Mucosa of rectum (tissue), 2 donors: Measurements from ENCODE around the gene CCDC89.

Experiments
- H3K27ac ChIP-seq, 2 donors: one replicate each; pipeline ENCODE4 v1.7.0; 2013; ENCODE audit warnings: inconsistent platforms in 2 of 2, low read depth in 2 of 2, low read length in 2 of 2
- H3K27me3 ChIP-seq, 2 donors: one replicate each; pipeline ENCODE4 v1.7.0; 2013; ENCODE audit warnings: low read length in 2 of 2; ENCODE audit not compliant: control insufficient read depth in 2 of 2, insufficient read depth in 2 of 2
- H3K36me3 ChIP-seq, 2 donors: one replicate each; pipeline ENCODE4 v1.7.0; 2013; ENCODE audit warnings: low read length in 2 of 2; ENCODE audit not compliant: control insufficient read depth in 2 of 2, insufficient read depth in 2 of 2
- H3K4me1 ChIP-seq, 2 donors: one replicate each; pipeline ENCODE4 v1.7.0; 2013; ENCODE audit warnings: low read length in 2 of 2, mild to moderate bottlenecking in 1 of 2; ENCODE audit not compliant: control insufficient read depth in 2 of 2, insufficient read depth in 2 of 2
- H3K4me3 ChIP-seq, 2 donors: one replicate each; pipeline ENCODE4 v1.7.0; 2013; ENCODE audit warnings: low read length in 2 of 2
- H3K9ac ChIP-seq, 2 donors: one replicate each; pipeline ENCODE4 v1.7.0; 2013; ENCODE audit warnings: low read length in 2 of 2, low read depth in 1 of 2, mild to moderate bottlenecking in 1 of 2
- H3K9me3 ChIP-seq, 2 donors: one replicate each; pipeline ENCODE4 v1.7.0; 2013; ENCODE audit warnings: low read length in 2 of 2; ENCODE audit not compliant: control insufficient read depth in 2 of 2
- donor health status: healthy.
- donor health status: Normal muscosa, but diverticular disease.

The CCDC89 gene

DNA sequence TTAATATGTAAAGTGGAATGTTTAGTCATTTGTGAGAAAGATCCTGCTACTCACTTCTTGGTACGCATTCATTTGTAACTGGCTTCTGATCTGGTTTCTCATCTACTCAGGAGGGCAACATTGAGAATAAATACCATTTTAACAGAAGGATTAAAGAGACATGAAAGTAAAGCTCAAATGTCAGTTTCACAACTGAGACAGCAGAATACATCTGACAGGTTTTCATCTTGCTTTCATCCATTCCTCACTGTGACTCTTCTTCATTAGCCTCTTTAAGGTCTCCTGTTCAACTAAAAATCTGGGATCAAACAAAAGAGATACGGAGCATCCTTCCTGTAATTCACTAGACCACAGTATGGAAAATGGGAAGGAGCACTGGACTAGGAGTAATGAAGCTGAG lies 31.4 kb upstream of the CCDC89 start:
- Histone ChIP-seq H3K27ac (no peak overlapping the region), H3K36me3 (peaks cover 11 to 21% of the 10 kb centered on the region in 2 donors), H3K27me3 (no peaks in the 10 kb centered on the region), H3K4me3 (no peak overlapping the region), H3K9ac (no peak overlapping the region), H3K4me1 (no peaks in the 10 kb centered on the region), H3K9me3 (no peaks in the 10 kb centered on the region)

GRCh38 chr11:85712953-85713352 lies 27.0 kb upstream of the CCDC89 start:
- Histone ChIP-seq H3K9ac (no peak overlapping the region), H3K27ac (no peak overlapping the region), H3K36me3 (peaks cover 10 to 22% of the 10 kb centered on the region in 2 donors), H3K4me1 (no peaks in the 10 kb centered on the region), H3K9me3 (no peaks in the 10 kb centered on the region), H3K27me3 (no peaks in the 10 kb centered on the region), H3K4me3 (no peak overlapping the region)

DNA sequence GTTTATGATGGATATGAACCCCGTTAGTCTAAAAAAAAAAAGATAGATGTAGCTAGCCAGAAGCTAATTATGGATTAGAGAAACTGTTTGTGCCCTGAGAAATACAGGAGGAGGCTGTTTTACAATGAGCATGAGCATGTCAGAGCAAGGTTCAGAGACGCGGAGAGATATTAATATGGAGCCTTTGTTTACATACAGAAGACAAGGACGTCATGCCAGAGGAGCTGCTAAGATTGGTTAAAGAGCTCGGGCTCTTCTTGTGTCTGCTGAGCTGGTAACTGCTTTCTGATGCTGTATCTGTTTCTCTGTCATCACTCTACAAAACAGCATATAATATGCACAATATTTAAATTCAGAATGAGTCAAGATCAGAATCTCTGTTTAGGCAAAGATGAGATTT lies 24.9 kb upstream of the CCDC89 start:
- Histone ChIP-seq H3K4me1 (no peaks in the 10 kb centered on the region), H3K27me3 (no peaks in the 10 kb centered on the region), H3K9ac (no peak overlapping the region), H3K27ac (no peak overlapping the region), H3K36me3 (peaks cover 11 to 29% of the 10 kb centered on the region in 2 donors), H3K4me3 (no peak overlapping the region), H3K9me3 (no peaks in the 10 kb centered on the region)

- H3K36me3 ChIP-seq: peaks cover 11 to 32% of the 10 kb centered on the region in 2 donors
- no peaks in the 10 kb centered on the region for H3K9me3 ChIP-seq
- H3K27ac ChIP-seq: no peak overlapping the region
- no peak overlapping the region for H3K9ac ChIP-seq
- no peaks in the 10 kb centered on the region for H3K4me1 ChIP-seq
- H3K4me3 ChIP-seq: no peak overlapping the region
- H3K27me3 ChIP-seq: no peaks in the 10 kb centered on the region
Measured at GRCh38 chr11:85709941-85710702, 24.1 kb upstream of the CCDC89 start.

DNA sequence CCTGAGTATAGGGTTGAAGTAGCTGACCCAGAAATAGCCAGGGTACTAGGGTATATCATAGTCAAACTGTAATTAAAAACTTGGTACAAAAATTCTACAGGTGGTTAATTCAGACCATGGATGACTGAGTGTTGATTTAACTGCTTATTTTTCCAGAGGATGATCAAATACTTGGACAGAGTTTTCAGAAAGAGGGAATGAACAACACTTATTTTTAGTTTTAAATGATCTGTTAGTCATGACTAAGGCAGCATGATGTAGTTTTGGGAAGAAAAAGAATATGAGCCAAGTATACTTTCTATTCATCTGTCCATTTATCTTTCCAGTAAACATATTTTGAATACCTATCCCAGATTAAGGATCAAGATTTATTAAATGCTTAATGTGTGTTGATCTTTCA lies 19.8 kb upstream of the CCDC89 start:
- H3K4me1 ChIP-seq: no peaks in the 10 kb centered on the region
- no peaks in the 10 kb centered on the region for H3K27me3 ChIP-seq
- H3K27ac ChIP-seq: no peak overlapping the region
- H3K36me3 ChIP-seq: peaks cover 7 to 18% of the 10 kb centered on the region in 2 donors
- H3K9ac ChIP-seq: no peak overlapping the region
- H3K4me3 ChIP-seq: no peak overlapping the region
- no peaks in the 10 kb centered on the region for H3K9me3 ChIP-seq

DNA sequence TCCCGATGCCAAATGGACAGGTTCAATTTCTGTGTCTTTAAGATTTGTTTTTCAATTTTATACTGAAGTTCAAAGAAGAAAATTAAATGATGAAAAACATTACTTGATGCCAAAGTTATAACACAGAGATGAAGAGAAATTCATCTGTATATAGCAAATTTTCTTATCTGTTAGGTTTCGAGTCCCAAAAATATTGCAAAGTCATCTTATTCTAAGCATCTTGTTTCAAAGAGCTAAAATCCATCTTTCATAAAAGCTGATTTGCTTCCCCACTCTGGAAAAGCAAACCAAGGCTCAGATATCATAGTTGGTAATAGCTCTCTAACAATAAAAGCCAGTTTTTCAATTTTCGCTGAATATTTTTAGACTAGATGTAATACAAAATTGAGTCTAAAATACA lies 19.0 kb upstream of the CCDC89 start:
- H3K27me3 ChIP-seq: no peaks in the 10 kb centered on the region
- peaks cover 10 to 23% of the 10 kb centered on the region in 2 donors for H3K36me3 ChIP-seq
- H3K9ac ChIP-seq: no peak overlapping the region
- no peaks in the 10 kb centered on the region for H3K9me3 ChIP-seq
- peaks cover 0 to 3% of the 10 kb centered on the region in 2 donors for H3K4me1 ChIP-seq
- H3K4me3 ChIP-seq: no peak overlapping the region
- H3K27ac ChIP-seq: no peak overlapping the region

- peaks cover 21 to 29% of the 10 kb centered on the region in 2 donors for H3K36me3 ChIP-seq
- no peak overlapping the region for H3K9ac ChIP-seq
- no peaks in the 10 kb centered on the region for H3K9me3 ChIP-seq
- H3K4me3 ChIP-seq: no peak overlapping the region
- no peaks in the 10 kb centered on the region for H3K27me3 ChIP-seq
- no peak overlapping the region for H3K27ac ChIP-seq
- H3K4me1 ChIP-seq: peaks cover 0 to 3% of the 10 kb centered on the region in 2 donors
Measured at GRCh38 chr11:85699957-85700741, 14.2 kb upstream of the CCDC89 start.

GRCh38 chr11:85698195-85698594 lies 12.2 kb upstream of the CCDC89 start:
- Histone ChIP-seq H3K9ac (no peak overlapping the region), H3K27me3 (no peaks in the 10 kb centered on the region), H3K4me3 (no peak overlapping the region), H3K4me1 (peaks cover 0 to 3% of the 10 kb centered on the region in 2 donors), H3K9me3 (no peaks in the 10 kb centered on the region), H3K36me3 (peaks cover 28 to 35% of the 10 kb centered on the region in 2 donors), H3K27ac (no peak overlapping the region)

GRCh38 chr11:85697747-85698146 lies 11.8 kb upstream of the CCDC89 start:
- Histone ChIP-seq H3K4me1 (peaks cover 0 to 3% of the 10 kb centered on the region in 2 donors), H3K27me3 (no peaks in the 10 kb centered on the region), H3K9ac (no peak overlapping the region), H3K36me3 (peaks cover 31 to 39% of the 10 kb centered on the region in 2 donors), H3K27ac (no peak overlapping the region), H3K9me3 (no peaks in the 10 kb centered on the region), H3K4me3 (no peak overlapping the region)

DNA sequence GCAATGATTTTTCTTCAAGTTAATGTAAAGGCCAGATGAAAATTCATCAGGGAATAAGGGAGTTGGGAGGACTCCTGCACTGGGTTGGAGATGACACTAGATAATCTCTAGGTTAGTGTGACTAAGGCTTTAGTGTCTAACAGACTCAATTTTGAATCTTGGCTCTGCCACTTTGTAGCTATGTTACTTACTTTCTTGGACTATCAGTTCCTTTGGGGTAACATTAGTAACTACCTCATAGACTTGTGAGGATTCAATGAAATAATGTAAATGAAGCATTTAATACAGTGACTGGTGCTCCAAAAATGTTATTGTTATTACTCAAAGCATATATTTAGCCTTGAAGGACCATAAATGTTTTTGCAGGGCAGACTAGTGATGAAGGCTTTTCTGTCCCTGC lies 9.6 kb upstream of the CCDC89 start:
- Histone ChIP-seq H3K27me3 (no peaks in the 10 kb centered on the region), H3K9ac (no peak overlapping the region)

More for the DNA sequence above, 9.6 kb upstream of the CCDC89 start:
- Histone ChIP-seq H3K27ac (no peak overlapping the region), H3K9me3 (no peaks in the 10 kb centered on the region), H3K36me3 (peaks cover 28 to 46% of the 10 kb centered on the region in 2 donors), H3K4me1 (peaks cover 0 to 3% of the 10 kb centered on the region in 2 donors), H3K4me3 (no peak overlapping the region)
